ENCODE measurements around the gene PCSK7.

GRCh38 chr11:117212697-117213355 lies 19.0 kb downstream of the PCSK7 start:
- TF ChIP-seq, protein P1, sequence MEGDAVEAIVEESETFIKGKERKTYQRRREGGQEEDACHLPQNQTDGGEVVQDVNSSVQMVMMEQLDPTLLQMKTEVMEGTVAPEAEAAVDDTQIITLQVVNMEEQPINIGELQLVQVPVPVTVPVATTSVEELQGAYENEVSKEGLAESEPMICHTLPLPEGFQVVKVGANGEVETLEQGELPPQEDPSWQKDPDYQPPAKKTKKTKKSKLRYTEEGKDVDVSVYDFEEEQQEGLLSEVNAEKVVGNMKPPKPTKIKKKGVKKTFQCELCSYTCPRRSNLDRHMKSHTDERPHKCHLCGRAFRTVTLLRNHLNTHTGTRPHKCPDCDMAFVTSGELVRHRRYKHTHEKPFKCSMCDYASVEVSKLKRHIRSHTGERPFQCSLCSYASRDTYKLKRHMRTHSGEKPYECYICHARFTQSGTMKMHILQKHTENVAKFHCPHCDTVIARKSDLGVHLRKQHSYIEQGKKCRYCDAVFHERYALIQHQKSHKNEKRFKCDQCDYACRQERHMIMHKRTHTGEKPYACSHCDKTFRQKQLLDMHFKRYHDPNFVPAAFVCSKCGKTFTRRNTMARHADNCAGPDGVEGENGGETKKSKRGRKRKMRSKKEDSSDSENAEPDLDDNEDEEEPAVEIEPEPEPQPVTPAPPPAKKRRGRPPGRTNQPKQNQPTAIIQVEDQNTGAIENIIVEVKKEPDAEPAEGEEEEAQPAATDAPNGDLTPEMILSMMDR (conservative IDR thresholded peaks at IDR 0.05): no peak
- TF ChIP-seq ZFX (IDR thresholded peaks at IDR 0.05): no peak
